ENCODE measurements around the gene POLR2E. TPM values are rescaled to one million over a fixed set of nuclear protein-coding genes. Genes with fewer than 3 reads are reported as not detected.

POLR2E gene
- polyA plus RNA-seq, 1 donor (not counting 4 experiments of a cell fraction or from before 2014, with no cell fraction given): 178 TPM

GRCh38 chr19:1042689-1043511 is 52.3 kb downstream of the POLR2E start:
- H3K4me1 ChIP-seq (ENCODE audit: control insufficient read depth, extremely low read depth, insufficient read depth, low read length): peaks cover 27% of the 10 kb centered on the region

GRCh38 chr19:1041835-1042685 is 53.1 kb downstream of the POLR2E start:
- Histone ChIP-seq H3K4me3 (ENCODE audit: control insufficient read depth in 2 of 3, extremely low read depth in 1 of 3, insufficient read depth in 2 of 3, low read depth in 1 of 3, low read length in 3 of 3) (peak overlapping the region; percentile 57 to 75 (median 74)), H3K9ac (ENCODE audit: control insufficient read depth, extremely low read depth, insufficient read depth, low read length) (peak overlapping the region; percentile 74), H2AFZ (ENCODE audit: control insufficient read depth, low read length) (peak overlapping the region; percentile 77), H3K4me2 (ENCODE audit: control insufficient read depth, extremely low read depth, insufficient read depth, low read depth, low read length) (peak overlapping the region; percentile 96), H3K79me2 (ENCODE audit: control insufficient read depth, insufficient read depth, low read length) (peaks cover 2% of the 10 kb centered on the region), H3K27me3 (ENCODE audit: control insufficient read depth, extremely low read depth, insufficient read depth, low read length) (no peaks in the 10 kb centered on the region), H3K36me3 (ENCODE audit: control insufficient read depth in 2 of 2, extremely low read depth in 1 of 2, insufficient read depth in 2 of 2, low read length in 2 of 2) (peaks cover 15 to 17% of the 10 kb centered on the region in 2 experiments), H3K27ac (ENCODE audit: control insufficient read depth, insufficient read depth, low read length) (peak overlapping the region; percentile 78), H3K9me3 (ENCODE audit: control insufficient read depth, low read depth, low read length) (no peaks in the 10 kb centered on the region), H4K20me1 (ENCODE audit: control insufficient read depth, extremely low read depth, insufficient read depth, low read length) (peaks cover 3% of the 10 kb centered on the region), H3K4me1 (ENCODE audit: control insufficient read depth, extremely low read depth, insufficient read depth, low read length) (peaks cover 29% of the 10 kb centered on the region), H3K9me1 (ENCODE audit: control insufficient read depth, extremely low read depth, insufficient read depth, low read length) (no peaks in the 10 kb centered on the region)
- dilution Hi-C loops (cut with MboI; ENCODE audit: extremely low pct_ligation_motif_present, low sequenced_read_pairs): no loop called here
- no peak for TF ChIP-seq CTCF (optimal IDR thresholded peaks at IDR 0.05 in 1 of 3, IDR thresholded peaks at IDR 0.05 in 1 of 3, conservative IDR thresholded peaks at IDR 0.05 in 1 of 3; ENCODE audit: extremely low read depth in 1 of 3, insufficient read depth in 2 of 3, low read length in 3 of 3)
- TF ChIP-seq EZH2 (IDR thresholded peaks at IDR 0.05; ENCODE audit: low read length): no peak
- DNase-seq (ENCODE audit: low read depth, low spot score): no peak
- no peak for FAIRE-seq

More at GRCh38 chr19:1042689-1043511, 52.3 kb downstream of the POLR2E start:
- Histone ChIP-seq H3K9me3 (ENCODE audit: control insufficient read depth, low read depth, low read length) (no peaks in the 10 kb centered on the region), H3K36me3 (ENCODE audit: control insufficient read depth in 2 of 2, extremely low read depth in 1 of 2, insufficient read depth in 2 of 2, low read length in 2 of 2) (peaks cover 10 to 11% of the 10 kb centered on the region in 2 experiments), H3K79me2 (ENCODE audit: control insufficient read depth, insufficient read depth, low read length) (peaks cover 2% of the 10 kb centered on the region), H3K9me1 (ENCODE audit: control insufficient read depth, extremely low read depth, insufficient read depth, low read length) (no peaks in the 10 kb centered on the region), H2AFZ (ENCODE audit: control insufficient read depth, low read length) (no peak overlapping the region), H3K27me3 (ENCODE audit: control insufficient read depth, extremely low read depth, insufficient read depth, low read length) (no peaks in the 10 kb centered on the region), H3K4me3 (ENCODE audit: control insufficient read depth in 2 of 3, extremely low read depth in 1 of 3, insufficient read depth in 2 of 3, low read depth in 1 of 3, low read length in 3 of 3) (peak overlapping the region; percentile 57 to 75 (median 74)), H4K20me1 (ENCODE audit: control insufficient read depth, extremely low read depth, insufficient read depth, low read length) (peaks cover 2% of the 10 kb centered on the region), H3K4me2 (ENCODE audit: control insufficient read depth, extremely low read depth, insufficient read depth, low read depth, low read length) (peak overlapping the region; percentile 96), H3K27ac (ENCODE audit: control insufficient read depth, insufficient read depth, low read length) (peak overlapping the region; percentile 78), H3K9ac (ENCODE audit: control insufficient read depth, extremely low read depth, insufficient read depth, low read length) (peak overlapping the region; percentile 74)
- FAIRE-seq: no peak
- DNase-seq (ENCODE audit: low read depth, low spot score): no peak
- dilution Hi-C loops (cut with MboI; ENCODE audit: extremely low pct_ligation_motif_present, low sequenced_read_pairs): no loop called here
- TF ChIP-seq CTCF (optimal IDR thresholded peaks at IDR 0.05 in 1 of 3, IDR thresholded peaks at IDR 0.05 in 1 of 3, conservative IDR thresholded peaks at IDR 0.05 in 1 of 3; ENCODE audit: extremely low read depth in 1 of 3, insufficient read depth in 2 of 3, low read length in 3 of 3) (no peak), EZH2 (IDR thresholded peaks at IDR 0.05; ENCODE audit: low read length) (no peak)
